Stimulated activated CD8-positive, alpha-beta memory T cell treated with anti-CD3 and anti-CD28 coated beads, Interleukin-12 subunit alpha, Interleukin-12 subunit beta, amount 100 ng/mL, for 24 hours (primary cell): ENCODE results near the gene DCDC2.
"Not testable (repeated sequence)": the region's sequence is repeated elsewhere in the genome, so short reads cannot be mapped to it uniquely, and the experiment has no call there.

Experiments used
- DNase-seq: peaks from one replicate; pipeline ENCODE4 v3.0.0-alpha.2; 2020; ENCODE audit errors: extremely low read depth

Gene DCDC2

GRCh38 chr6:24327756-24328155 lies 30.1 kb downstream of the DCDC2 start:
- DNase-seq: no peak

- DNase-seq: no peak
Measured at GRCh38 chr6:24325978-24326377, 31.9 kb downstream of the DCDC2 start.

GRCh38 chr6:24324617-24325016 lies 33.2 kb downstream of the DCDC2 start:
- DNase-seq: no peak

- no peak for DNase-seq
Measured at GRCh38 chr6:24323632-24324337, 34.1 kb downstream of the DCDC2 start.

- no peak for DNase-seq
Measured at GRCh38 chr6:24322924-24323323, 34.9 kb downstream of the DCDC2 start.

GRCh38 chr6:24322446-24322845 lies 35.4 kb downstream of the DCDC2 start:
- not testable (repeated sequence) for DNase-seq

- no peak for DNase-seq
Measured at GRCh38 chr6:24321538-24322162, 36.2 kb downstream of the DCDC2 start.

GRCh38 chr6:24313251-24314141 lies 44.4 kb downstream of the DCDC2 start:
- no peak for DNase-seq

- DNase-seq: not testable (repeated sequence)
Measured at GRCh38 chr6:24311775-24312174, 46.1 kb downstream of the DCDC2 start.

GRCh38 chr6:24307881-24308280 lies 50.0 kb downstream of the DCDC2 start:
- no peak for DNase-seq

GRCh38 chr6:24306936-24307335 lies 50.9 kb downstream of the DCDC2 start:
- DNase-seq: no peak

GRCh38 chr6:24306038-24306437 lies 51.8 kb downstream of the DCDC2 start:
- no peak for DNase-seq

- DNase-seq: no peak
Measured at GRCh38 chr6:24296944-24297343, 60.9 kb downstream of the DCDC2 start.

GRCh38 chr6:24293852-24294251 lies 64.0 kb downstream of the DCDC2 start:
- DNase-seq: not testable (repeated sequence)

- no peak for DNase-seq
Measured at GRCh38 chr6:24287239-24287638, 70.6 kb downstream of the DCDC2 start.

- DNase-seq: no peak
Measured at GRCh38 chr6:24284006-24284405, 73.9 kb downstream of the DCDC2 start.

- DNase-seq: no peak
Measured at GRCh38 chr6:24283043-24283985, 74.5 kb downstream of the DCDC2 start.

GRCh38 chr6:24274441-24275083 lies 83.3 kb downstream of the DCDC2 start:
- no peak for DNase-seq

- DNase-seq: no peak
Measured at GRCh38 chr6:24273096-24273870, 84.6 kb downstream of the DCDC2 start.

GRCh38 chr6:24272553-24272952 lies 85.3 kb downstream of the DCDC2 start:
- DNase-seq: no peak
